HG02870 (cell line): Measurements from ENCODE around the gene CTTN.

Experiments used
- ATAC-seq: cut with Tn5 transposase; IDR thresholded peaks from one replicate; pipeline ENCODE4 v1.9.1; 2021; ENCODE audit warnings: mild to moderate bottlenecking, moderate library complexity; ENCODE audit not compliant: unreplicated experiment

The CTTN gene

DNA sequence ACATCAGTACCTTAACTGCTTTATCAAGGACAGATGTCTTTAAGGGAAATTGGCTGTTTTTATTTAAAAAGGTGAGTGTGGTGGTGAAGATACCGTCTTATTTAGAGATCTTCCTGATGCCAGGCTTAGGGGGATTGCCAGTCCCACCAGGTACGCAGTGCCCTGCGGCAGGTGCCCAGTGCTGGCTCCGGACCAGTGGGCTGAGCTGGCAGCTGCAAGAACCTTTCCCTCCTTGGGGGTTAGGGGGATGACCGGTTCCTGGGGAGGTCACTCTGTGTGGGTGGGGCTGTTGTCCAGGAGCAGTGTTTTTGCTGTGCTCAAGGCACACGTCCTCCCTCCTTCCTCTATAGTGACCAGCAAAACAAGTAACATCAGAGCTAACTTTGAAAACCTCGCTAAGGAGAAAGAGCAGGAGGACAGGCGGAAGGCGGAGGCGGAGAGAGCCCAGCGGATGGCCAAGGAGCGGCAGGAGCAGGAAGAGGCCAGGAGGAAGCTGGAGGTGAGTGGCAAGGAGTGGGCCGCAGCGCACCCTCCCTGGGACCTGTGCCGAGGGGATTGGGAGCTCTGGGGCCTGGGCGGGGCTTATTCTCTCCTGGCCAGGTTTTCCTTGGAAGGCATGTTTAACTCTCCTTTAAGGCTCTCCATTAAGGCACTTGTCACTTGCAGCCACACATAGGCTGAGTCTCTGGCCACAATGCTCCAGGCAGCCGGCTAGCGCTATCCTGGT is 30.5 kb downstream of the CTTN start:
- ATAC-seq, result no peak

DNA sequence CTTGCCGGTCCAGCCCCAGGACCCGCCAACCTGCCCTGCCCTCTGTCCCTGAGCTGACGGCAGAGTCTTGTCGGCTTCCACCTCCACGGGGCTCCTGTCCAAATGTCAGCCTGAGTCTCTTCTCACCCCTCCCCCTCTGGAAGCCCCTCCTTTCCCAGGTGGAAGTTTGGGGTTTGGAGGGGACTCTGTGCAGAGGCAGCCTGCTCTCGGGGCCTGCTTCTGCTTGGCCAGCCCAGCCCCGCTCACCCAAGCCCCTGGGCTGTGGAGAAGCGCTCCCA is 31.0 kb downstream of the CTTN start:
- no peak for ATAC-seq

DNA sequence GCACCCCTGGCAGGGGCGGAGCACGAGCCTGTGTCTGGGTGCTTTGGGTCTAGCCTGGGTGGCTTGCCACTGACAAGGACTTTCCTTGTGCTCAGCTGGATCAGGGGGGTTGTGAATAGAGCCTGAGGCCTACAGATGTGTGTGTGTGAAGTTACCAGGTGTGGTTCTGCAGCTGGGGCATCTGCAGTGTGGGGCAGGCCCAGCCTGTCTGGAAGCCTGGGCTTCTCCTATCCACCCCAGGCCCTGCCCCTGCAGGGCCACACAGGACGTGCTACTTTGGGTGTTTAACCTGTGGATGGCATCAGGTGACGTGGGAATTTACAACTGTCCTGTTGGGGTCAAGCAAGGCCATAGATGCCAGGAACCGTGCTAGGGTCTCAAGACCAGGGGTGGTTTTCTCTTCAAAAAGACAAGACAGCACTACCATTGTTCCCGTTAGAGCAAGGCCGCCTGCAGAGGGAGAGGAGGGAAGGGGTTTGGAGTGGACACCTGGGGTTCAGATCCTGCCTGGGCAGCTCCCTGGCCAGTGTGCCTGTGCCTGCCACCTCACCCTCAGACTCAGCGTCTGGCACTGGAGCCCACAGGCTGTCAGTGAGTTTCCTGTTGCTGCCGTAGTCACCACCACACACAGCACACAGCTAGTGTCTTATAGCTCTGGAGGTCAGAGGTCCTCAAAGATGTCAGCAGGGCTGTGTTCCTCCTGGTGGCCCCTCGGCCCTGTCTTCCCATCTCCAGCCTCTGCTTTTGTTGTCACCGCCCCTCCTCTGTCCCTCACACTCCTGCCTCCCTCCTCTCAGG is 31.6 kb downstream of the CTTN start:
- no peak for ATAC-seq

DNA sequence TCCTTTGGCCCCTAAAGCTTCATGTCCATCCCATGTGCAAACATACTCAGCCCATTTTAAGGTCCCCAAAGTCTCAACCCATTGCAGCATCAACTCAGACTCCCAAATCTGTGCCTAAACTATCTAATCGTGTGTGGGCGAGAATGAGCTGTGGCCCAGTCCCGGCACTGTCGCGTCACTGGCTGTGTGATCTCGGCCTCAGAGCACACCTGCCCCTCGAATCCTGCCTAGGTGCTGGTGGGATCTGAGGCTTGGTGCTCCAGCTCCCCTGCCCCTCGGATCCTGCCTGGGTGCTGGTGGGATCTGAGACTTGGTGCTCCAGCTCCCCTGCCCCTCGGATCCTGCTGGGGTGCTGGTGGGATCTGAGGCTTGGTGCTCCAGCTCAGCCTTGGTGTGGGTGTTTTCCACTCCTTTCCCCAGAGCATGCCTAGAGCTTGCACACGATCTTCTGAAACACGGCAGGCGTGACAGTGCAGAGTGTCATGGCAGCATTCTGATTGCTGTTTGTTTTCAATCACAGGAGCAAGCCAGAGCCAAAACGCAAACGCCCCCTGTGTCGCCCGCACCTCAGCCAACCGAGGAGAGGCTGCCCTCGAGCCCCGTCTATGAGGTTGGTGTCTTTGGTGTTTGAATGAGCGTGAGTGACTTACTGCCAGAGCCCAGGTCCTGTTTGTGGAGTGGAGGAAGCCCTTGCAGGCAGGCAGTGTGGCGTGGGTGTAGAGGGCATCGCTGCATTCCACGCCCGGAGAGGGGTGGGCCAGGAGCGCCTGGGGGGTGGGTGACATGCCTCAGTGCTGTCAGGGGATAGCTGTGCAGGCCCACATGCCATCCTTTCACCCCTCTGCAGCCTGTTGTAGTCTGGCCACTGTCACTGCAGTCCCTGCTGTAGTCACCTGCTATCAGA is 32.6 kb downstream of the CTTN start:
- ATAC-seq, result no peak

DNA sequence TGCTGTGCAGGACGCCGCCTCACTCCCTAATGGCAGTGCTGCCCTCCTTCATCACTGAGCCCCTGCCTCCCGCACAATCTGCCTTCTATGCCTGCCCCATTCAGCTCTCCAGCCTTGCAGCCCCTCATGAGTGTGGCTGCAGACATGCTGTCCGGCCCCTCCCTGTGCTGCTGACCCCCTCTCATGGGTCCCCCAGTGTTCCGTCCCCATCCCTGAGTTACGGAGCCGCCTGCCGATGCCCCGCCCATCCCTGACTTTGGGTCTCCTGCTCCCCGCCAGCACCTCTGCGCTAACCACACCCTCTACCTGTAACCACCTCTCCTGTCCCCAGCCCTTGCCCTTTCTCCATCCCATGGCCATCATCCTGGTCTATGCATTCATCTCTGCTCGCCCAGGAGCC is 33.3 kb downstream of the CTTN start:
- ATAC-seq, result no peak

DNA sequence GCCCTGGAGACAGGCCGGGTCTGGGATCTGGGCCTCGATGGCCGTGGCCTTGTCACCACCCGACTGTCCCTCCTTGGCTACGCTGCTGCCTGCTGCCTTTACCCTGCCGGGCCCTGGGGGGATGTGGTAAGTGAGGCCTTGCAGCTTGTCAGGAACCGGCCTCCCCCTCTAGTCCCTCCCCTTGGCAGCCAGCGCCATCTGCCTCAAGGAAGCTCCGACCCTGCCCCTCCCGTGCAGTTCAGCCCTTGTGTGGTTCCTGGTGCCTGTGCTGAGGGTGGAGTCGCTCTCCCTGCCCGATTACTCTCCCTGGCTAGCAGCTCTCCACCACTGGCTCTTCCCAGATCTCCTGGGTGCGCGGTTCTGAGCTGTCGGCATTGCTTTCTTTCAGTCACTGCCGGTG is 33.7 kb downstream of the CTTN start:
- ATAC-seq, result no peak

DNA sequence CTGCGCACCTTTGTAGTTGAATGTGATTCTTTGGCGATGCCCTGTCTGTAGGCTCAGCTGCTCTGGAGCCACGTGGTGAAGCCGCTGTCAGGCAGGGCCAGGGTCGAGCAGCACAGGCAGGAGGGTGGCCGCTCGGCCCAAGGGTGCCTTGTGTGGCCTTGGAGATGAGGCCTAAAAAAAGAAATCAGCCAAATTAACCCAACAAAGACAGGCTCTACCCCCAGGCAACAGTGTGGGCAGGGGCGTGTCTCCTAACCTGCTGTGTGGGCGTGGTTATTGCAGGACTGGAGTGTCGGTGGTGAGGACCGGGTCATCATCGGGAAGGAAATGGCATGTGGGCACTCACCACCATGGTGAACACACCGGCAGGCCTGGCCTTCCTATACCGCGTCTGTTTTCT is 34.3 kb downstream of the CTTN start:
- no peak for ATAC-seq

DNA sequence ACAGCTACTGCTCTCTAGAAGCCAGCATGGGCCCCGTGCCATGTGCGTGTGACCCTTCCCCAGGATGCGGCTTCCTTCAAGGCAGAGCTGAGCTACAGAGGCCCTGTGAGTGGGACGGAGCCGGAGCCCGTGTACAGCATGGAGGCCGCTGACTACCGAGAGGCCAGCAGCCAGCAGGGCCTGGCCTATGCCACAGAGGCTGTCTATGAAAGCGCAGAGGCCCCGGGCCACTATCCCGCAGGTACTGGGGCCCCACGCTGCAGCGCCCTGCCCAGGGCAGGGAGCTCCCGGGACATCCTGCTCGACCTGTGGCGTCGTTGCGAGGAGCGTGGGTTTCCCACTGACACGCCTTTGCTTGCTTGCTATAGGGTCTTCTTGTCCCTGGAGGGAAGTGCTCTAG is 34.7 kb downstream of the CTTN start:
- no peak for ATAC-seq

DNA sequence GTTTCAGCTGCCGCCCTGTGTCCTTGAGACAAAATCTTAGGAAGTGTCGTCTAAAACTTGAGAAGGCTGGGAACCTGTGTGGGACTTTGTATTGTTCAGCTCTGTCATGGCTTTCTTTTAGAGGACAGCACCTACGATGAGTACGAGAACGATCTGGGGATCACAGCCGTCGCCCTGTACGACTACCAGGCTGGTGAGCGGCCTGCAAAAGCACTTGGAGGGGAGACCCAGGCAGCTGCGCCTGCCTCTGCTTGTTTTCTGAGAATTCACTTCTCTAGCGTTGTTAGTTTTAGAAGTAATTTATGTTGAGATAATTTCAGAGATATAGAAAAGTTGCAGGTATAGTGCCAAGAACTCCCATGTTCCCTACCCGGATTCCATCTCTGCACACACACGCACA is 35.2 kb downstream of the CTTN start:
- ATAC-seq, result no peak

DNA sequence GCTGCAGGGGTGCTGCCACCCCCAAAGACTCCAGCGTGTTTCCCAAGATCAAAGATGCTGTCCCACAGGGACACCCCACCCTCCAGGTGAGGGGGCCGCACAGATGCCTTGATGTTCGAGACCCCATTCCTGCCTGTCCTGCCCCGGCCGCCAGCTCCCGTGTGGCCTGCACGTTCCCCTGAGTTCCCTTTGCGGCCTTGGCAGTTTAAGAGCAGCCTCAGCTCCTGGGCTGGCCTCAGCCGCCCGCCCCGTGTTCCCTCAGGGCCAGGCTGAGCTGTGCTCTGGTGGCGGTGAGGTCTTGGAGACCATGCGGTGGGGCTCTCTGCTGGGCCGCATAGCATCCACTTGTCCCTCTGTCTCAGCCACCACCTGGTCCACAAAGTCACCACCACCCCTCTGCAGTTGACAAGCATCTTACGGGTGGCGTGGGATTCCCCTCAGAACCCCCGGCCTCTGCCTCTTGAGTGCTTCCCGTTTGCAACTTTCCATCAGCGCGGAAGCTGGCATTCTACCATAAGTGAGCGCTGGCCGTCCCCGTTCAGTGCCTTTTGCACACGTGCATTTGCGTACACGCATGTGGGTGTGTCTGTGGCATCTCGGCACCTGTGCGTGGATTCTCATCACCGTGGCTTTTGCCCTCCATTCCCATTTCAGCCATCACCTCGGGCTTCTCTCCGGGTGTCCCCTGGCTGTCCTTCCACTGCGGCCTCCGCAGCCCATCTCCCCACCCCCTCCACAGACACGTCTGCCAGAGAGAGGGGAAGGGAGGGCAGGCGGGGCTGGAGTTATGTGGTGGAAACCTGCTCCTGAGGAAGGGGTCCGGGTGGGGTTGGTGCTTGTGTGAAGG is 35.9 kb downstream of the CTTN start:
- no peak for ATAC-seq

DNA sequence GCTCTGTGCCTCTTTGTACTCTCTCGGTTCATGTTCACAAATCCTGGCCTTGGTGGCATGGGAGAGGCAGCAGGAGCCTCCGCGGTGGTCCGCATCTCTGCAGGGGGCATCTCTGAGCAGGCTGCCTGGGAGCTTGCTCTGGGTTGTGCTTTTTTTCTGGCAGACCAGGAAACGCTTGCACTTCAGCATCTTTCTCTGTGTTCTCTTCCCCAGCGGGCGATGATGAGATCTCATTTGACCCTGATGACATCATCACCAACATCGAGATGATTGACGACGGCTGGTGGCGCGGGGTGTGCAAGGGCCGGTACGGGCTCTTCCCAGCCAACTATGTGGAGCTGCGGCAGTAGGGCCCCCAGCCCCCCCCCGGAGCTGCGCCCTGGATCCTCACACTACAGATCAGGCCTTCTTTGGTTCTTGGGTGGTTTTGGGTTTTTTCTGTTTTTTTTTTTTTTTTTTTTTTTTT is 36.5 kb downstream of the CTTN start:
- no peak for ATAC-seq

DNA sequence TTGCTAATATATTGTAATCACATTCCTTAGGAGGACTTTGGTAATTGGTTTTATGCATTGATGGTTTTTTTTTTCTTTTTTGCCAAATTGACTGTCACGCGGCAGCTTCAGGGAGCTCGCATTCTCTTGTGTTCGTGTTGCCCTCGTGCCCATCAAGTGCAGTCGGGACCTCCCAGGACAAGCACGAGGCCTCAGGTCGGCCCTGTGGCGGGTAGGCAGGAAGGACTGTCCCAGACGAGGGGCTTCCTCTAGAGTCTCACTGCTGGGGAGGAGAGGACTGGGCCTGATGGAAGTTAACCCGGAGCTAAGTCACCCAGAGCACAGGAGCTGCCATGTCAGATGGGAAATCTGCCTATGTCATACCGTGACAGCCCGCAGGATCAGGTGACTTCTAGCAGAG is 37.0 kb downstream of the CTTN start:
- no peak for ATAC-seq

DNA sequence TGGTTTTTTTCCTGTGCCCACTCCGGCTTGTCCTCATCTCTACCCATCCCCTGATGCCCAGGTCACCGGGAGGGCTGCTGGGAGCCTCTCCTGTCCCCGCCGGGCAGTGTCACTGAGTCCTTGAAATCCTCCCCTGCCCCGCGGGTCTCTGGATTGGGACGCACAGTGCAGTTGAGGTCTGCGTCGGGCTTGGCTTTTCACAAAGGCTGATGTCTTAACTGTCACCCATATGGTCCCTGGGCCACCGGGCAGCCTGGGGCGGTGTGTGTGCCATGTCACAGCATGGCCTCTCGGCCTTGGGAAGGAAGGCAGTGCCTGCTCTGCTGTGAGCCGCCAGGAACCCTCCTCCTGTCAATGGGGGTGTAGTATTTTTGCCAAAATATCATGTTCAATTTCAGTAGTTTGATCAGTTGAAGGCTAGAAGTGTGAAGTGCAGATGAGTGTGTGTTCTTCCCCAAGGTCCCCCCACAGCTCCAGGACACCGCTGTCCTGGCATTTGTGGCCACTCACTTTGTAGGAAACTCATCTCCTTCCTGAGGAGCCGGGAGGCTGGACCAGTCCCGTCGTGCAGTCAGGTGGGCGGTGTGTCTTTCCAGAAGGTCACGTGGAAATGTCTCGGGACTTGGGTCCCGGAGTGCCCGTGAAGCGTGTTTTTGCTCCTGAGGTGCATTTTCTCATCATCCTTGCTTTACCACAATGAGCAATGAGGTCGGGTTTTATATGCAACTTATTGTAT is 37.6 kb downstream of the CTTN start:
- no peak for ATAC-seq

DNA sequence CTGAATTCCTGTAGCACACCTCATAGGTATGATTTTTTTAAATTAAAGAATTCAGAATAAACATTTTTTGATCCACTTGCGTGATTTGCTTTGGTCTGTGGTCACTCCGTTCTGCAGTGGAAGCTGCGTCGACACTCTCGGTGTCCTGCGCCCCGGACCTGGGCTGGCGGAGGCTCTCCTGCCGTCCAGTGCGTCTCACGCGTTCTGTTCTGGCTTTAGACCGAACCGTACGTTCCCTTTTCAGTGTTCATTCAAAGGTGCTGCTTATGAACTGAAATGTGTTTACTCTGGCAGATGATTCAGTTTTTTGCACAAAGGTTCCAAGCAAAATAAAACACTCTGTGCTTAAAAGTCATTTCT is 38.2 kb downstream of the CTTN start:
- no peak for ATAC-seq

DNA sequence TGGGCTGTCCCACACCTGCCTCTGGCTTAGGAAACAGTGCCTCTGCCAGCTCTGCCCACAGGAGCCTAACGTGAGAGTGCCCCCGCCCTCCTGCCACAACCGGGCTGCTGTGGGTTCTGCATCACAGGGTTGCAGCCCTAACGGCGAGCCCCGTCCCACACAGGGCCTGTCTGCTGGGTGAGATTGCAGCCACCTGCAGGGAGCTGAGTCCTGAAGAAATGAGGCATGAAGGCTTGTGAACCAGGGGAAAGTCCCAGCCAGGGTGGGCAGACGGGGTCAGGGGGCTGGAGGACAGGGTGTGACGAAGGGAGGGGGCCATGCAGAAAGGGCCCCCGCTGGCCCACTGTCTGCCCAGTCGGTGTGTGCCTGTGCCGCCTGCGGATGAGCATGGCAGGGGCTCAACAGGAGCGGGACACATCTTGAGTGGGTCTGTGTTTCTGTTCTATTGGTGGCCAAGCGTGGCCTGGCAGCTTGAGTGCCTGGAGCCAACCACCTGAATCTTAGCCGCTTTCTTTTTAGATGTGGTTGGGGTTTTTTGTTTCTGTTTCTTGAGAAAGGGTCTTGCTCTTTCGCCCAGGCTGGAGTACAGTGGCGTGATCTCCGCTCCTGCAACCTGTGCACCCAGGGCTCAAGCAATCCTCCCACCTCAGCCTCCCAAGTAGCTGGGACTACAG is 38.9 kb downstream of the CTTN start:
- ATAC-seq, result no peak

DNA sequence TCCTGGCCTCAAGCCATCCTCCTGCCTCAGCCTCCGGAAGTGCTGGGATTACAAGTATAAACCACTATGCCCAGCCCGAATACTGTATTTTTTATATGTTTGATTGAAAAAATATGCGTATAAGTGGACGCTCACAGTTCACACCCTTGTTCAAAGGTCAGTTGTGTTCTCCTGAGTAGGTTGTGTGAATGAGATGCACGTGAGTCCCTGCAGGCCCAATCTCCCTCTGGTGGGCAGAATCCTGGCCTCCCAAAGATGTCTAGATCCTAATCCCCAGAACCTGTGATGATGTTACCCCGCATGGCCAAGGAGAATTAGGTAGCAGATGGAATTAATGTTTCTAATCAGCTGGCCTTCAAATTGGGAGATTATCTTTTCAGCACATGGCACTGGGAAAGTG is 41.9 kb downstream of the CTTN start:
- no peak for ATAC-seq

DNA sequence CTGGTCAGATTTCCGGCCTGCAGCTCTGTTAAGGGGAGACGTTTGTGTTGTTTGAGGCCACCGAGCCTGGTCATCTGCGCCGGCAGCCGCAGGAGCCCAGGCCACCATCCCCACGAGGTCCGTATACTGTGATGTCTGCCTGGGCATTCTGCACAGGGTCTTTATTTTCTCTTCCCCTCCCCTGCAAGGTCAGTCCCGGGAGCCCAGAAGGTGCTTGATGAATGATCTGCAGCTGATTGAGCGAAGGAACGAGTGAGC is 45.4 kb downstream of the CTTN start:
- no peak for ATAC-seq

DNA sequence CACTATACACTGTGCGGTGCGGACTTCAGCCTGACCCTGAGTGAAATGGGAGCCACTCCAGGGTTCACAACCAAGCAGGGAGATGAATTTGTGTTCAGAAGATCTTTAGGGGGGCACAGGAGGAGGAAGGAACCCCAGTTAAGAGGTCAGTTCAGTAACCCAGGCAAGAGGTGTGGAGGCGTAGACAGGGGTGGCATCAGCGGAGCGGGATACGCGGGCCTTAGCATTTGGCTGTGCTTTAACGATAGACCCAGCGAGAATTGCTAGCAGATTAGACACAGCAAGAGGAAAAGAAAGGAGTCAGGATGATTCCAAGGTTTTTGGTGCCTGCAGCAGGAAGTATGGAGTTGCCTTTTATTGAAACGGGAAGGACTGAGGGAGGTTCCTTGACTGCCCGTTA is 46.8 kb downstream of the CTTN start:
- ATAC-seq, result no peak

DNA sequence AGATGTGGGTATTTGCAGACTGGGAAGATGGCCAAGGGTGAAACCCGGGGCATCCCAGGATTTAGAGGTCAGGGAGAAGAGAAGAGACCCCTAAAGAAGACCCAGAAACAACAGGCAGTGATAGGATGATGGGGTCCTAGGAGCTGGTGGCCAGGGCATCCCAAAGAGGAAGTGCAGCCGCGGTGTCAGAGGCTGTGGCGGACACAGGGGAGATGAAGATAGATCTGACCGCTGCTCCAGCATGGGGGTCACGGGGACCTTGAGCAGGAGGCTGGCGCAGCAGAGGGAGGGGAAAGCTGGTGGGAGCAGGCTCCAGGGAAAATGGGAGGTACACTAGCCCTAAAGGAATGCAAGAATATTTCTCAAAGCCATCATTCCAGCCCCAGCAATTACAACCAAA is 47.3 kb downstream of the CTTN start:
- no peak for ATAC-seq

DNA sequence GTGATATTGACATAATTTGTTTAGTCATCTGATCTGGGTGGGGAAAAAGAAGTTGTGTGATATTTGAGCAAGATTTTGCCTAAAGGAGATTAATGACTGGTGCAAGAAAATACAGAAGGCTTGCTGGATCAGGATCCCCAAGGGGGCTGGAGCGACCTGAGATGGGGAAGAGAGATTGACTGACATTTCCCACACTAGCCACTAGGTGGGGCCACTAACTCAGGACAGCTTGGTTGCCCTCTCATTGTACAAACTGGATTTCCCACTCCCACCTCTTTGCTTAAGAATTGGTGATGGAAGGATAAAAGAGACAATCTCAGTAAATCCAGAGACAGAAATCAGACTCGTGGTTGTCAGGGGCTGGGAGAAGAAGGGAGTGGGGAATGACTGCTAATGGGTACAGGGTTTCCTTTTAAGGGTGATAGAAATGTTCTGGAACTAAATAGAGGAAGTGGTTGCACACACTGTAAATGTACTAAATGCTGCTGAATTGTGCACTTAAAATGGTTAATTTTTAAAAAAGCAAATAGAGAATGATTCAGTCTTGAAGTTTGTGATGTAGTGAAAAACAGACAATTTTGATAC is 50.7 kb downstream of the CTTN start:
- no peak for ATAC-seq
